Ishikawa (cell line): ENCODE data around the gene ZNF594.

Source experiments
- EP300 ChIP-seq: IDR thresholded peaks from 2 replicates; pipeline ENCODE4 v1.6.1; 2012; ENCODE audit warnings: borderline replicate concordance
- MAX ChIP-seq: IDR thresholded peaks from 2 replicates; pipeline ENCODE4 v1.6.1; 2012
- TCF12 ChIP-seq: IDR thresholded peaks from 2 replicates; pipeline ENCODE4 v1.6.1; 2012; ENCODE audit warnings: low read depth
- ZBTB7A ChIP-seq: IDR thresholded peaks from 2 replicates; pipeline ENCODE4 v1.6.1; 2012; ENCODE audit warnings: low read depth

The ZNF594 gene

GRCh38 chr17:5131146-5131715 is 60.4 kb downstream of the ZNF594 start:
- TF ChIP-seq TCF12 (no peak), MAX (no peak), ZBTB7A (no peak), EP300 (no peak)
